Heart right ventricle (tissue), 16 donors: ENCODE data around the gene IFI27. TPM values are rescaled to one million over a fixed set of nuclear protein-coding genes. Genes with fewer than 3 reads are reported as not detected.
"Not testable (repeated sequence)": the region's sequence is repeated elsewhere in the genome, so short reads cannot be mapped to it uniquely, and the experiment has no call there.

Experiments used
- ATAC-seq, 8 donors: fragments of 200-7000 bp; cut with Tn5 transposase; one replicate each; pipeline ENCODE4 v1.9.1; 2020; ENCODE audit warnings: mild to moderate bottlenecking in 8 of 8, moderate library complexity in 8 of 8, moderate number of reproducible peaks in 1 of 8
- DNase-seq, 2 donors: peaks; one replicate each; pipeline ENCODE4 v3.0.0-alpha.2; 2020
- H3K27ac ChIP-seq, 10 donors: fragments of 200-600 bp; sonication (generic) in 2 of 10; one replicate each; pipeline versions ENCODE4 v1.5.0 to v1.8.0; 2020 to 2022; ENCODE audit warnings: mild to moderate bottlenecking in 3 of 10
- H3K27me3 ChIP-seq, 7 donors: fragments of 200-600 bp; one replicate each; pipeline ENCODE4 v1.8.0; 2021 to 2022; ENCODE audit warnings: mild to moderate bottlenecking in 2 of 7
- H3K36me3 ChIP-seq, 9 donors: fragments of 200-600 bp; sonication (generic) in 1 of 9; one replicate each; pipeline versions ENCODE4 v1.5.0 to v1.8.0; 2020 to 2022; ENCODE audit warnings: mild to moderate bottlenecking in 2 of 9
- H3K4me1 ChIP-seq, 9 donors: fragments of 200-600 bp; sonication (generic) in 1 of 9; one replicate each; pipeline versions ENCODE4 v1.5.0 to v1.8.0; 2020 to 2022; ENCODE audit warnings: mild to moderate bottlenecking in 4 of 9
- H3K4me3 ChIP-seq, 10 donors: fragments of 200-600 bp; sonication (generic) in 2 of 10; one replicate each; pipeline versions ENCODE4 v1.5.0 to v1.8.0; 2020 to 2022; ENCODE audit warnings: mild to moderate bottlenecking in 7 of 10, moderate library complexity in 2 of 10
- H3K9me3 ChIP-seq, 11 donors: fragments of 200-600 bp in 10 of 11; sonication (generic) in 2 of 11; one replicate each; pipeline versions ENCODE4 v1.5.0 to v1.8.0; 2013 to 2022; ENCODE audit warnings: mild to moderate bottlenecking in 2 of 11, control low read depth in 1 of 11, moderate library complexity in 1 of 11
- CTCF ChIP-seq, 9 donors: fragments of 200-600 bp; sonication (generic) in 2 of 9; IDR thresholded peaks; one replicate each; pipeline versions ENCODE4 v1.5.0 to v1.8.0; 2021 to 2022; ENCODE audit warnings: antibody characterized with exemption in 9 of 9, mild to moderate bottlenecking in 5 of 9, moderate library complexity in 1 of 9
- WGBS, 2 donors: extraction: QIAGEN DNeasy Blood & Tissue Kit; methylation state at CpG; one replicate each; pipeline ENCODE4 v1.1.7; 2013; ENCODE audit warnings: inconsistent platforms in 1 of 2; 5-methylcytosine and 5-hydroxymethylcytosine counted together
- intact Hi-C, 10 donors: fragments of 100-400 bp; cut with DNase I; formaldehyde crosslinking; loops; one replicate each; pipeline versions ENCODE4 v1.11.1 to v1.14.2; 2022
- long read RNA-seq, 3 donors: library from polyadenylated mRNA; unstranded; transcript quantifications; one replicate each; pipeline ENCODE4 v2.0.0, GENCODE V29; 2020 to 2021
- polyA plus RNA-seq, 2 donors: library from polyadenylated mRNA; stranded (reverse); fragments of 200-250 nt; gene quantifications; one replicate each; pipeline ENCODE4 v1.2.3, GENCODE V29; 2013
- total RNA-seq, 10 donors: library from RNA; stranded (reverse); fragmentation: NEBNext Ultra II Directional in 3 of 10; extraction: Animal tissue kit (Norgen Biotek cat#: 25700) in 3 of 10; gene quantifications; one replicate each; pipeline versions ENCODE4 v1.2.1 to v1.2.4, GENCODE V29; 2021 to 2023
- donor health status: Arrhythmogenic right ventricular cardiomyopathy.
- donor health status: ischemic (EF 13 %, LVEDD 7.1; RV severe dilation, severe dysfunction).
- donor health status: healthy with polysubstance abuse.
- donor health status: DM: no; HTN: yes; CAD: no.
- donor health status: DM: no; HTN: no; CAD: no.
- donor health status: ischemic (EF 25% LVEDD 6.9; RV normal size, moderate dysfunction).
- donor health status: ischemic (EF 25% LVEDD 5.7; RV mildly dilated, moderate dysfunction).
- donor health status: healthy.
- donor health status: DM: yes; HTN: yes; CAD: no.
- donor health status: Ischemic cardiomyopathy.
- donor health status: ischemic (EF 35%, LVEDD 5.7; RV mildly dilated, moderate dysfunction).
- donor health status: nonischemic (EF 11% LVEDD 7.7; RV severe dilation, severe dysfunction).
- donor health status: DM: yes; HTN: yes; CAD: no.
- donor health status: PGD.
- donor health status: ischemic (EF 29% LVEDD 5.4; RV normal size, mild dysfunction).
- donor health status: nonischemic (EF 23%, LVEDD 6.1; RV moderate dilation, normal function).

IFI27 gene
- 100 to 1,000 TPM in 8 of 10 donors, 10 to 100 TPM in 2; 76.5 to 473 (median 148) TPM for total RNA-seq
- polyA plus RNA-seq = 100 to 1,000 TPM; 719 to 721 TPM
- long read RNA-seq, donor 1, transcript IFI27-211 (5 exons, 364 nt) = minor isoform, 18 of 64 reads
- long read RNA-seq, donor 1, transcript IFI27-215 (5 exons, 644 nt) = major isoform, 20 of 64 reads
- long read RNA-seq, donor 1, partial matches to known transcripts = 1 of 64 reads
- long read RNA-seq, donor 1, other reads (novel, unspliced or antisense) = 19 of 64 reads
- long read RNA-seq, donor 2, transcript IFI27-211 (5 exons, 364 nt) = major isoform, 11 of 38 reads
- long read RNA-seq, donor 2, partial matches to known transcripts = 1 of 38 reads
- long read RNA-seq, donor 2, other reads (novel, unspliced or antisense) = 18 of 38 reads
- long read RNA-seq, donor 3, partial matches to known transcripts = 1 of 15 reads
- long read RNA-seq, donor 3, other reads (novel, unspliced or antisense) = 9 of 15 reads

DNA sequence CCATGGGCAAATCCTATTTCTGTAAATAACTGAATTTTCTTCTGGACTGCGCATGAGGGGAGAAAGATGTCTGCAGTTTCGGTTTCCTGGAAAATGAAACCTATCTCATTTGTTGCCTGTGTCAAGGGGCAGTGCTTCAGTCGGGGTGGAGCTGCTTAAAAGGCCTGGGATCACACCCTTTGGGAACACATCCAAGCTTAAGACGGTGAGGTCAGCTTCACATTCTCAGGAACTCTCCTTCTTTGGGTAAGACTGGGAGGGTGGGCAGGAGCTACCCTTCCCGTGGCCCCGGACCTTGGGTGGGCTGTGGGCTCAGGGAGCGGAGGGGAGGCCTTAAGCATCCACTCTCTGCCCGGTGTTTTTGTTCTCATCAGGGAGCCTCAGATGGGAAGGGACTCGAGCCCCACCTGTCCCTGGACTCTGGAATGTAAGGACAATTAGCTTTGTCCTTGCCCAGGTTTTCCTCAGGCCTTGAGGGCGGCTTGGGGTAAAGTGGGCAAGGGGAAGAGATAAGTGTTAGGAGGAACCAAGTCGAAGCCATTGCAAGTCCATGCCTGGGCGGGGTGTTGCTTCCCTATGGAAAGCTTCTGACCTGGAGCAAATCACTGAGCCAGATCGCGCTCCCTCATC is at the start of gene IFI27:
Gene IFI27, plus strand, starts transcription at position 185 of the 630 bp plus-strand sequence.
- Histone ChIP-seq H3K27ac (peak within 1 kb of the TSS; percentile 86 to 97 (median 90)), H3K27me3 (no peaks in the 10 kb centered on the region), H3K9me3 (no peaks in the 10 kb centered on the region), H3K4me1 (peaks cover 14 to 56% (median 41%) of the 10 kb centered on the region in 9 donors), H3K4me3 (peak within 1 kb of the TSS; percentile 40 to 73 (median 60)), H3K36me3 (peaks cover 0 to 3% (median 0%) of the 10 kb centered on the region in 9 donors)
- WGBS, 2 donors = 47 to 63% methylated on average over 14 of the region's 14 CpGs
- peak; percentile 54 to 88 (median 78) for ATAC-seq
- DNase-seq = peak in 1 of 2 donors; percentile 88
- intact Hi-C loops = loop anchor here in 1 of 10 donors (2.0 kb wide), 2 partner anchors 18 to 30 kb away; partner anchors contain the start of genes DDX24, IFI27L1 and IFI27L2
- no peak for TF ChIP-seq CTCF (IDR thresholded peaks at IDR 0.05)

GRCh38 chr14:94062344-94062940 is 48.1 kb upstream of the IFI27 start:
- intact Hi-C loops = no loop called here
- no peak for TF ChIP-seq CTCF (IDR thresholded peaks at IDR 0.05)
- Histone ChIP-seq H3K27me3 (no peaks in the 10 kb centered on the region), H3K4me3 (no peak overlapping the region), H3K4me1 (peaks cover 5 to 72% (median 31%) of the 10 kb centered on the region in 9 donors), H3K27ac (no peak overlapping the region), H3K36me3 (peaks cover 4 to 65% (median 44%) of the 10 kb centered on the region in 9 donors), H3K9me3 (peaks cover 0 to 2% (median 0%) of the 10 kb centered on the region in 11 donors)
- WGBS, 2 donors = 73 to 77% methylated on average over 9 of the region's 9 CpGs
- DNase-seq (no peak), ATAC-seq (no peak)

GRCh38 chr14:94066089-94066676 is 44.4 kb upstream of the IFI27 start:
- DNase-seq = no peak
- peak in 4 of 8 donors; percentile 25 to 55 (median 37) for ATAC-seq
- H3K27ac ChIP-seq = no peak overlapping the region
- no peak for TF ChIP-seq CTCF (IDR thresholded peaks at IDR 0.05)
- peaks cover 0 to 27% (median 9%) of the 10 kb centered on the region in 9 donors for H3K36me3 ChIP-seq
- intact Hi-C loops = no loop called here
- 56% methylated on average over 8 of the region's 8 CpGs for WGBS, 2 donors
- H3K4me1 ChIP-seq = peaks cover 5 to 52% (median 32%) of the 10 kb centered on the region in 9 donors
- H3K27me3 ChIP-seq = no peaks in the 10 kb centered on the region
- peaks cover 0 to 35% (median 0%) of the 10 kb centered on the region in 11 donors for H3K9me3 ChIP-seq
- no peak overlapping the region for H3K4me3 ChIP-seq

- DNase-seq, intact Hi-C loops, ATAC-seq, H3K4me3 ChIP-seq, H3K27me3 ChIP-seq, H3K27ac ChIP-seq: not testable (repeated sequence)
- 93 to 97% methylated on average over 3 of the region's 3 CpGs for WGBS, 2 donors
- Histone ChIP-seq H3K36me3 (peaks cover 0 to 31% (median 0%) of the 10 kb centered on the region in 9 donors), H3K9me3 (peaks cover 0 to 77% (median 14%) of the 10 kb centered on the region in 11 donors), H3K4me1 (peaks cover 0 to 31% (median 23%) of the 10 kb centered on the region in 9 donors)
These were observed 38.5 kb upstream of the IFI27 start for GRCh38 chr14:94072076-94072475.
